Peyer's patch (tissue), 4 donors: Measurements from ENCODE around the gene KYNU. TPM values are rescaled to one million over a fixed set of nuclear protein-coding genes. Genes with fewer than 3 reads are reported as not detected.
"Not testable (repeated sequence)": the region's sequence is repeated elsewhere in the genome, so short reads cannot be mapped to it uniquely, and the experiment has no call there.

Experiments
- DNase-seq, 3 donors: peaks; one replicate each; pipeline ENCODE4 v3.0.0-alpha.2; 2017 to 2019
- H3K27ac ChIP-seq, 4 donors: fragments of 200-600 bp; sonication (generic); one replicate each; pipeline ENCODE4 v1.5.1; 2016 to 2019
- H3K27me3 ChIP-seq, 2 donors: fragments of 200-600 bp; sonication (generic); one replicate each; pipeline ENCODE4 v1.5.1; 2019
- H3K36me3 ChIP-seq, 3 donors: fragments of 200-600 bp; sonication (generic); one replicate each; pipeline ENCODE4 v1.5.1; 2016 to 2019
- H3K4me1 ChIP-seq, 4 donors: fragments of 200-600 bp; sonication (generic); one replicate each; pipeline ENCODE4 v1.5.1; 2016 to 2019
- H3K4me3 ChIP-seq, 4 donors: fragments of 200-600 bp; sonication (generic); 1 replicate in 3 of 4; 2 replicates in 1 of 4; pipeline ENCODE4 v1.5.1; 2016 to 2019; ENCODE audit warnings: mild to moderate bottlenecking in 1 of 4
- H3K9me3 ChIP-seq, 4 donors: fragments of 200-600 bp; sonication (generic); one replicate each; pipeline ENCODE4 v1.5.1; 2016 to 2019; ENCODE audit warnings: mild to moderate bottlenecking in 1 of 4
- POLR2A ChIP-seq, 2 donors: fragments of 450-650 bp; IDR thresholded peaks; one replicate each; pipeline ENCODE4 v1.5.1; 2017; ENCODE audit warnings: antibody characterized with exemption in 2 of 2, mild to moderate bottlenecking in 2 of 2, moderate library complexity in 2 of 2
- total RNA-seq, 4 donors: library from RNA; depleted of rRNA; stranded (reverse); fragments of >200 nt; gene quantifications; one replicate each; pipeline ENCODE4 v1.1.0, GENCODE V29; 2016
- TF ChIP-seq, protein P1 (sequence below), 6 experiments: fragments of 450-650 bp in 4 of 6; fragments of 200-600 bp in 2 of 6; sonication (generic) in 1 of 6; IDR thresholded peaks; one replicate each; pipeline ENCODE4 v1.5.1; 2017 to 2019; ENCODE audit warnings: antibody characterized with exemption in 6 of 6, mild to moderate bottlenecking in 3 of 6, moderate library complexity in 1 of 6

The KYNU gene
- total RNA-seq, 4 donors from 2014 or later = 0.53 to 25.6 (median 2.5) TPM

DNA sequence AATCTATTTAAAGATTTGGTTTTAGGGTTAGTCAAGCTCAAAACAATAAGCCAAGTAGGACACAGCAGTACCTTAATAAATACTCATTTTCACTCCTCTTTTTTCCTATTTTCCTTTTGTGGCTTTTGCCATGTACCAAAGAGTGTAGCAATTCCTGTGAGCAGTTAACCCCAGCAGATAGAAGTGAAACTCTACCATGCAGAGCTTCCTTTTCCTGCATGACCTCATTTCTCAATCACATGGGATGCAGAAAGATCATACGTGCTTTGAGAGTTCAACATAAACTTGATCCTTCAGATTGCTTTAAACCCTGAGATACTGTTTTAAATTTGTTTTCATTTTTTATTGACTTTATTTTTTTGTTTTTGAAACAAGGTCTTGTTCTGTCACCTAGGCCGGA, 152.7 kb downstream of the KYNU start:
- H3K4me3 ChIP-seq = no peak overlapping the region
- no peaks in the 10 kb centered on the region for H3K9me3 ChIP-seq
- H3K27ac ChIP-seq = no peak overlapping the region
- no peak for TF ChIP-seq POLR2A (IDR thresholded peaks at IDR 0.05)
- TF ChIP-seq, protein P1, sequence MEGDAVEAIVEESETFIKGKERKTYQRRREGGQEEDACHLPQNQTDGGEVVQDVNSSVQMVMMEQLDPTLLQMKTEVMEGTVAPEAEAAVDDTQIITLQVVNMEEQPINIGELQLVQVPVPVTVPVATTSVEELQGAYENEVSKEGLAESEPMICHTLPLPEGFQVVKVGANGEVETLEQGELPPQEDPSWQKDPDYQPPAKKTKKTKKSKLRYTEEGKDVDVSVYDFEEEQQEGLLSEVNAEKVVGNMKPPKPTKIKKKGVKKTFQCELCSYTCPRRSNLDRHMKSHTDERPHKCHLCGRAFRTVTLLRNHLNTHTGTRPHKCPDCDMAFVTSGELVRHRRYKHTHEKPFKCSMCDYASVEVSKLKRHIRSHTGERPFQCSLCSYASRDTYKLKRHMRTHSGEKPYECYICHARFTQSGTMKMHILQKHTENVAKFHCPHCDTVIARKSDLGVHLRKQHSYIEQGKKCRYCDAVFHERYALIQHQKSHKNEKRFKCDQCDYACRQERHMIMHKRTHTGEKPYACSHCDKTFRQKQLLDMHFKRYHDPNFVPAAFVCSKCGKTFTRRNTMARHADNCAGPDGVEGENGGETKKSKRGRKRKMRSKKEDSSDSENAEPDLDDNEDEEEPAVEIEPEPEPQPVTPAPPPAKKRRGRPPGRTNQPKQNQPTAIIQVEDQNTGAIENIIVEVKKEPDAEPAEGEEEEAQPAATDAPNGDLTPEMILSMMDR (IDR thresholded peaks at IDR 0.05) = no peak
- no peaks in the 10 kb centered on the region for H3K27me3 ChIP-seq
- peaks cover 0 to 3% (median 0%) of the 10 kb centered on the region in 4 donors for H3K4me1 ChIP-seq
- DNase-seq = no peak
- no peaks in the 10 kb centered on the region for H3K36me3 ChIP-seq

DNA sequence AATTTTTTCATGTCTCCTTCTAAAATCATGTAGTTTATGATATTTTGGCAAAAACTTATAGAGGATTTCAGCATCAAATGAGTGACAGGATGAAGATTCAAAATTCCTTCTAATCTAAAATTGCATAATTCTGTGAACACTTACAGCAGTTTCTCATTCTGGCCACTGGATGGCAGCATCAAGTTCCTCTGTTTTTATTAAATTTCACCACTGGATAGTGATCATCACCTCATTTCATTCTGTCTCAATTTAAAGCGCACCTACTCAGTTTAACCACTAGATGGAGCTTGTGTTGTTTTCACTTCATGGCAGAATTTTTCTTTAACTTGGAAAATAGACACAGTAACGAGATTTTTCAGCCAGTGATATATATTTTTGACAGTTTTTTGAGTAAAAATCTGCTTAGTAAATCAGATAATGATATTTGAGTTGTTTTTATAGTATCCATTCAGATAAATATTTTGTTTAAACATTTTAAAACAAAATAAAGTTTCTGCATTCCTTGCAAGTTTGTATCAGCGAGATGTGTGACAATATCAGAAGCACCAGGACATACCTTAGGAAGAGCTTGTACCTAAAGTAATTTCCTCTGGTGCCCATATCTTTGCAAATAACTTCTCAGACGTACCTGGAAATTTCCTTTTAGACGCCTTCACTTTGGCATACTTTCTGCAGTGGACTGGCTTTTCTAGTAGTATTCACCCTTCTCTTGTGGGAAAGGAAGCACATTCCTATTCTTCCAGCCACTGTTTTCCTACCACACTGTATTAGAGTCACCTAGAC, 157.0 kb downstream of the KYNU start:
- no peak for TF ChIP-seq POLR2A (IDR thresholded peaks at IDR 0.05)
- TF ChIP-seq, protein P1 (IDR thresholded peaks at IDR 0.05) = peak; percentile 94 to 99 (median 97)

DNA sequence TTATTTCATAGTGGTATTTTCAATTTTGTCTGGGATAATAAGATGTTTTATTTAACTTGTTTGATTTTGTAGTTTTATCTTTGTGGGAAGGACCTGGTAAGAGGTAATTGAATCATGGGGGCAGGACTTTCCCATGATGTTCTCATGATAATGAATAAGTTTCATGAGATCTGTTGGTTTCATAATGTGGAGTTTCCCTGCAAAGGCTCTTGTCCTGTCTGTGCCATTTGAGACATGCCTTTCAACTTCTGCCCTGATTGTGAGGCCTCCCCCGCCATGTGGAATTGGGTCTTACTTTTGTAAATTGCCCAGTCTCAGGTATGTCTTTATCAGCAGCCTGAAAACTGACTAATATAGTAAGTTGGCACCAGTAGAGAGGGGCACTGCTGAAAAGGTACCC, 174.0 kb downstream of the KYNU start:
- DNase-seq = no peak
- no peak for TF ChIP-seq POLR2A (IDR thresholded peaks at IDR 0.05)
- TF ChIP-seq, protein P1 (IDR thresholded peaks at IDR 0.05) = no peak
- H3K36me3 ChIP-seq = no peaks in the 10 kb centered on the region

More for the DNA sequence above, 157.0 kb downstream of the KYNU start:
- no peak overlapping the region for H3K27ac ChIP-seq
- no peaks in the 10 kb centered on the region for H3K36me3 ChIP-seq
- no peak overlapping the region for H3K4me3 ChIP-seq
- peaks cover 0 to 3% (median 0%) of the 10 kb centered on the region in 4 donors for H3K4me1 ChIP-seq
- H3K9me3 ChIP-seq = no peaks in the 10 kb centered on the region
- peak in 1 of 3 donors; percentile 81 for DNase-seq
- H3K27me3 ChIP-seq = no peaks in the 10 kb centered on the region

DNA sequence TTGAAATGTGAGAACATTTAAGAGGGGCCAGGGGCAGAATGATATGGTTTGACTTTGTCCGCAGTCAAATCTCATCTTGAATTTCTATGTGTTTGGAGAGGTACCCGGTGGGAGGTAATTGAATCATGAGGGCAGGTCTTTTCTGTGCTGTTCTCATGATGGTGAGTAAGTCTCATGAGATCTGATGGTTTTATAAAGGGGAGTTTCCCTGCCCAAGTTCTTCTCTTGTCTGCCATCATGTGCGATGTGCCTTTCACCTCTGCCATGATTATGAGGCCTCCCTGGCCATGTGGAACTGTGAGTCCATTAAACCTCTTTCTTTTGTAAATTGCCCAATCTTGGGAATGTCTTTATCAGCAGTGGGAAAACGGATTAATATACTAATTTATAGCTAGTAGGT, 176.0 kb downstream of the KYNU start:
- H3K36me3 ChIP-seq, H3K4me3 ChIP-seq, H3K27me3 ChIP-seq, H3K27ac ChIP-seq, DNase-seq, H3K4me1 ChIP-seq, H3K9me3 ChIP-seq: not testable (repeated sequence)

More for the DNA sequence above, 174.0 kb downstream of the KYNU start:
- Histone ChIP-seq H3K27me3 (no peaks in the 10 kb centered on the region), H3K4me1 (no peaks in the 10 kb centered on the region), H3K4me3 (no peak overlapping the region), H3K9me3 (peaks cover 0 to 1% (median 0%) of the 10 kb centered on the region in 4 donors), H3K27ac (no peak overlapping the region)

DNA sequence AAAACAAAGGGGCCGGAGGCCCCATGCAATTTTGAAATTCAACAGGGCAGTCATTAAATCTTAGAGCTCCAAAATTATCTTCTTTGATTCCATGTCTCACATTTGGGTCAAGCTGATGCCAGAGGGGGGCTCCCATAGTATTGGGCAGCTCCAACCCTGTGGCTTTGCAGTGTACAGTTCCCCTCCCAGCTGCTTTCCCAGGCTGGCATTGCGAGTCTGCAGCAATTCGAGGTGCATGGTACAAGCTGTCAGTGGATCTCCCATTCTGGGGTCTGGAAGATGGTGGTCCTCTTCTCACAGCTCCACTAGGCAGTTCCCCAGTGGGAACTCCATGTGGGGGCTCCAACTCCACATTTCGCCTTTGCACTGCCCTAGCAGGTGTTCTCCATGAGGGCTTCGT, 179.1 kb downstream of the KYNU start:
- no peaks in the 10 kb centered on the region for H3K27me3 ChIP-seq
- DNase-seq = no peak
- TF ChIP-seq, protein P1 (IDR thresholded peaks at IDR 0.05) = no peak
- no peak for TF ChIP-seq POLR2A (IDR thresholded peaks at IDR 0.05)
- H3K9me3 ChIP-seq = peaks cover 0 to 4% (median 0%) of the 10 kb centered on the region in 4 donors
- H3K27ac ChIP-seq = no peak overlapping the region
- no peak overlapping the region for H3K4me3 ChIP-seq
- H3K36me3 ChIP-seq = no peaks in the 10 kb centered on the region
- no peaks in the 10 kb centered on the region for H3K4me1 ChIP-seq

DNA sequence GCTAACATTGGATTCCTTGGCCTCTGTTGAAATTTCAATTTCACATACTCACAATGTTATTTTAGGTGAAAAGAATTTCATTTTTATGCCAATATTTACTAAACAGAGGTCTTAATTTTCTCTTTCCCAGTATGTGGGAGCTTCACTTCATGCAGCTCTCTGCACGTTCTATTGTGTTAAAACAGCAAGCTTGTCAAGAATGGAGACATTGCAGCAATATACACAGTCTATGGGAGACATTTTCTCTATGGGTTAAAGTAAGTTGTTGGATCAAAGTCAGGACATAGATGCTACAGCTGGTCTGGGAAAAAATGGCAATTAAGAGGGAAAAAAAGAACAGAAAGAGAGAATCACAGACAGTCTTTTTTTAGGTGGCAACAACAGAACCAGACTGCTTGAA, 181.4 kb downstream of the KYNU start:
- no peak overlapping the region for H3K4me3 ChIP-seq
- H3K36me3 ChIP-seq = no peaks in the 10 kb centered on the region
- TF ChIP-seq POLR2A (IDR thresholded peaks at IDR 0.05) = no peak
- TF ChIP-seq, protein P1 (IDR thresholded peaks at IDR 0.05) = no peak
- no peak for DNase-seq
- H3K27me3 ChIP-seq = no peaks in the 10 kb centered on the region
- no peak overlapping the region for H3K27ac ChIP-seq
- H3K4me1 ChIP-seq = no peaks in the 10 kb centered on the region
- peaks cover 0 to 4% (median 0%) of the 10 kb centered on the region in 4 donors for H3K9me3 ChIP-seq
